K562 (cell line): Measurements from ENCODE around the gene ENO2. TPM values are rescaled to one million over a fixed set of nuclear protein-coding genes. Genes with fewer than 3 reads are reported as not detected.

ENCODE experiments used
- BRD9 ChIP-seq: fragments of 450-650 bp; IDR thresholded peaks from 2 replicates; pipeline ENCODE4 v1.6.1; 2018; ENCODE audit warnings: low read depth; ENCODE audit not compliant: partially characterized antibody
- CHD2 ChIP-seq: IDR thresholded peaks from 2 replicates; pipeline ENCODE4 v1.6.1; 2011; ENCODE audit warnings: low read depth, low read length
- ESRRB ChIP-seq: fragments of 250-450 bp; sonication (Bioruptor Pico); IDR thresholded peaks from 2 replicates; pipeline ENCODE4 v1.5.0; 2020; ENCODE audit warnings: mild to moderate bottlenecking, moderate library complexity, borderline replicate concordance
- EWSR1 ChIP-seq: fragments of 450-650 bp; IDR thresholded peaks from 2 replicates; pipeline ENCODE4 v1.6.1; 2018; ENCODE audit warnings: borderline replicate concordance, mild to moderate bottlenecking, low read depth, moderate library complexity; ENCODE audit not compliant: partially characterized antibody
- GMEB1 ChIP-seq: fragments of 250-450 bp; sonication (Bioruptor Pico); IDR thresholded peaks from 2 replicates; pipeline ENCODE4 v1.4.0; 2020; ENCODE audit warnings: mild to moderate bottlenecking
- KAT2B ChIP-seq: IDR thresholded peaks from one replicate; pipeline ENCODE4 v1.6.1; 2012; ENCODE audit warnings: low read depth, mild to moderate bottlenecking, control low read depth, inconsistent platforms, low read length, moderate library complexity
- KLF10 ChIP-seq: fragments of 250-450 bp; sonication (Bioruptor Pico); IDR thresholded peaks from 2 replicates; pipeline ENCODE4 v1.6.1; 2021; ENCODE audit warnings: matching md5 sums
- MTF1 ChIP-seq: fragments of 250-450 bp; sonication (Bioruptor Pico); IDR thresholded peaks from 2 replicates; pipeline ENCODE4 v1.9.0; 2021; ENCODE audit warnings: moderate library complexity, mild to moderate bottlenecking, inconsistent platforms, borderline replicate concordance
- MYC ChIP-seq, 2 experiments: fragments of 250-450 bp in 1 of 2; sonication (Bioruptor Pico) in 1 of 2; IDR thresholded peaks; 2 replicates each; pipeline versions ENCODE4 v1.5.1 to v1.6.1; 2012 to 2021; ENCODE audit warnings: low read depth in 2 of 2, borderline replicate concordance in 1 of 2, improper control_type of control experiment in 1 of 2, low read length in 1 of 2, mild to moderate bottlenecking in 1 of 2, moderate library complexity in 1 of 2
- NR4A1 ChIP-seq, 2 experiments: fragments of 250-450 bp in 1 of 2; fragments of 450-650 bp in 1 of 2; sonication (Bioruptor Pico) in 1 of 2; IDR thresholded peaks; 2 replicates each; pipeline versions ENCODE4 v1.4.0 to v1.6.1; 2016 to 2020; ENCODE audit warnings: mild to moderate bottlenecking in 2 of 2, missing compliant biosample characterization in 1 of 2, missing genetic modification characterization in 1 of 2, moderate library complexity in 1 of 2
- RBM34 ChIP-seq: fragments of 200-400 bp; formaldehyde crosslinking; IDR thresholded peaks from 2 replicates; pipeline ENCODE4 v1.6.1; 2018; ENCODE audit warnings: low read length, borderline replicate concordance; ENCODE audit not compliant: insufficient read depth
- RCOR1 ChIP-seq, 2 experiments: IDR thresholded peaks; 2 replicates each; pipeline ENCODE4 v1.6.1; 2012; ENCODE audit warnings: low read depth in 2 of 2, low read length in 2 of 2, borderline replicate concordance in 1 of 2, improper control_type of control experiment in 1 of 2
- RHOXF2B ChIP-seq: fragments of 250-450 bp; sonication (Bioruptor Pico); conservative IDR thresholded peaks from 2 replicates; pipeline ENCODE4 v1.5.1; 2021
- STAG1 ChIP-seq: sonication (generic); formaldehyde crosslinking; IDR thresholded peaks from 2 replicates; pipeline ENCODE4 v1.5.0; 2020; ENCODE audit warnings: missing genetic modification reagents, borderline replicate concordance
- TRIM25 ChIP-seq: fragments of 450-650 bp; IDR thresholded peaks from 2 replicates; pipeline ENCODE4 v1.7.0; 2016; ENCODE audit warnings: borderline replicate concordance
- XRCC5 ChIP-seq: fragments of 200-400 bp; formaldehyde crosslinking; IDR thresholded peaks from 2 replicates; pipeline ENCODE4 v1.6.1; 2017; ENCODE audit warnings: low read depth, mild to moderate bottlenecking, low read length
- ZNF274 ChIP-seq: IDR thresholded peaks from 2 replicates; pipeline ENCODE4 v1.6.1; 2011; ENCODE audit warnings: low read depth, mild to moderate bottlenecking, low read length, moderate library complexity, borderline replicate concordance
- ZNF507 ChIP-seq: conservative IDR thresholded peaks from 2 replicates; pipeline ENCODE4 v1.6.1; 2017; ENCODE audit warnings: missing genetic modification characterization, missing compliant biosample characterization
- polyA plus RNA-seq, 8 experiments: library from polyadenylated mRNA; depleted of rRNA in 4 of 8; stranded (reverse) in 5 of 8; unstranded in 3 of 8; fragments of >200 nt; fragmentation: Nextera tagmentation in 2 of 8; fragmentation: Illumina TruSeq in 1 of 8; extraction: Ambion mirVana in 2 of 8; extraction: Trizol in 1 of 8; gene quantifications; 2 replicates each; pipeline versions ENCODE4 v1.2.1 to v1.2.3, GENCODE V29; 2011 to 2014; ENCODE audit warnings: inconsistent platforms in 1 of 8, missing spikeins in 1 of 8
- total RNA-seq, 7 experiments: library from RNA; depleted of rRNA in 6 of 7; stranded (reverse); fragments of >200 nt in 6 of 7; fragmentation: Illumina TruSeq in 2 of 7; extraction: Trizol in 2 of 7; gene quantifications; 2 replicates each; pipeline versions ENCODE4 v1.2.1 to v1.2.3, GENCODE V29; 2011 to 2021; ENCODE audit warnings: low replicate concordance in 1 of 7

Gene ENO2
- total and polyA plus RNA-seq, 9 of the 15 experiments (the other 6 are each of a cell fraction or from before 2014, with no cell fraction given) = 10.9 to 43.3 (median 21.0) TPM

- TF ChIP-seq KLF10 (CRISPR knock-in tag) (no peak), RHOXF2B (CRISPR knock-in tag) (no peak), NR4A1 (CRISPR knock-in tag; IDR thresholded peaks at IDR 0.05) (no peak), NR4A1 (tag; IDR thresholded peaks at IDR 0.05) (peak; percentile 94), ESRRB (CRISPR knock-in tag) (no peak), CHD2 (no peak), MTF1 (no peak), EWSR1 (no peak), STAG1 (CRISPR knock-in tag) (no peak), KAT2B (no peak), GMEB1 (CRISPR knock-in tag) (no peak), TRIM25 (no peak), ZNF274 (no peak), MYC (IDR thresholded peaks at IDR 0.05; ENCODE audit: low read depth, low read length) (no peak), MYC (CRISPR knock-in tag; IDR thresholded peaks at IDR 0.05; ENCODE audit: borderline replicate concordance, low read depth) (no peak), BRD9 (no peak), XRCC5 (no peak), RCOR1 (IDR thresholded peaks at IDR 0.05; ENCODE audit: borderline replicate concordance in 1 of 2, low read depth in 2 of 2, low read length in 2 of 2) (no peak), RBM34 (no peak), ZNF507 (tag) (no peak)
Observed at GRCh38 chr12:6963791-6964413, 49.5 kb downstream of the ENO2 start (continued).
